Panc1 (cell line): Measurements from ENCODE around the gene CNN3.

Experiments used
- POLR2AphosphoS5 ChIP-seq: IDR thresholded peaks from 2 replicates; pipeline ENCODE4 v1.6.1; 2012; ENCODE audit warnings: mild to moderate bottlenecking, low read depth, low read length, moderate library complexity
- TF ChIP-seq, protein P1 (sequence below): fragments of 450-650 bp; IDR thresholded peaks from 2 replicates; pipeline ENCODE4 v1.5.1; 2017; ENCODE audit warnings: mild to moderate bottlenecking
- TF ChIP-seq, protein P2 (sequence below), 2 experiments: IDR thresholded peaks; 2 replicates each; pipeline ENCODE4 v1.6.1; 2011 to 2012; ENCODE audit warnings: low read depth in 2 of 2, control low read depth in 1 of 2, low read length in 1 of 2, mild to moderate bottlenecking in 1 of 2, moderate library complexity in 1 of 2; ENCODE audit not compliant: insufficient read depth in 1 of 2

DNA sequence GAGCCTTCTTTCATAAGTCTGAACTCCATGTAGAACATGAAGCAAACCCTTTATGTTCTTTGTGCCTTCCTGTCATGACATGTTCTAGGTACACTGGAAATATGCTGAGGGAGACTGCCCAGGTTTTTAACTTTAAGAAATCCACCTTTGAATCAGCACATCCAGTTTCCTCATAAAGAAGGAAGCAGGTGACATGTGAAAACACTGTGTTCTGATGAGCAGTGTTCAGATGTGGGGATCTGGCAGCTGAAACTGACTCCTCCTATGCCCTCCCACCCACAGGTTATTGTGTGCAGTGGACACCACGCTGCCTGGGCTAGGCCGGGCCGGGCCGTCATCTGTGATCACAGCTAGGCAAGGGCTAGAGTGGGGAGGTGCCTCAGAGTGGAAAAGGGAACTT, 51.1 kb downstream of the CNN3 start:
- TF ChIP-seq POLR2AphosphoS5: no peak
- TF ChIP-seq, protein P1, sequence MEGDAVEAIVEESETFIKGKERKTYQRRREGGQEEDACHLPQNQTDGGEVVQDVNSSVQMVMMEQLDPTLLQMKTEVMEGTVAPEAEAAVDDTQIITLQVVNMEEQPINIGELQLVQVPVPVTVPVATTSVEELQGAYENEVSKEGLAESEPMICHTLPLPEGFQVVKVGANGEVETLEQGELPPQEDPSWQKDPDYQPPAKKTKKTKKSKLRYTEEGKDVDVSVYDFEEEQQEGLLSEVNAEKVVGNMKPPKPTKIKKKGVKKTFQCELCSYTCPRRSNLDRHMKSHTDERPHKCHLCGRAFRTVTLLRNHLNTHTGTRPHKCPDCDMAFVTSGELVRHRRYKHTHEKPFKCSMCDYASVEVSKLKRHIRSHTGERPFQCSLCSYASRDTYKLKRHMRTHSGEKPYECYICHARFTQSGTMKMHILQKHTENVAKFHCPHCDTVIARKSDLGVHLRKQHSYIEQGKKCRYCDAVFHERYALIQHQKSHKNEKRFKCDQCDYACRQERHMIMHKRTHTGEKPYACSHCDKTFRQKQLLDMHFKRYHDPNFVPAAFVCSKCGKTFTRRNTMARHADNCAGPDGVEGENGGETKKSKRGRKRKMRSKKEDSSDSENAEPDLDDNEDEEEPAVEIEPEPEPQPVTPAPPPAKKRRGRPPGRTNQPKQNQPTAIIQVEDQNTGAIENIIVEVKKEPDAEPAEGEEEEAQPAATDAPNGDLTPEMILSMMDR: no peak
- TF ChIP-seq, protein P2, sequence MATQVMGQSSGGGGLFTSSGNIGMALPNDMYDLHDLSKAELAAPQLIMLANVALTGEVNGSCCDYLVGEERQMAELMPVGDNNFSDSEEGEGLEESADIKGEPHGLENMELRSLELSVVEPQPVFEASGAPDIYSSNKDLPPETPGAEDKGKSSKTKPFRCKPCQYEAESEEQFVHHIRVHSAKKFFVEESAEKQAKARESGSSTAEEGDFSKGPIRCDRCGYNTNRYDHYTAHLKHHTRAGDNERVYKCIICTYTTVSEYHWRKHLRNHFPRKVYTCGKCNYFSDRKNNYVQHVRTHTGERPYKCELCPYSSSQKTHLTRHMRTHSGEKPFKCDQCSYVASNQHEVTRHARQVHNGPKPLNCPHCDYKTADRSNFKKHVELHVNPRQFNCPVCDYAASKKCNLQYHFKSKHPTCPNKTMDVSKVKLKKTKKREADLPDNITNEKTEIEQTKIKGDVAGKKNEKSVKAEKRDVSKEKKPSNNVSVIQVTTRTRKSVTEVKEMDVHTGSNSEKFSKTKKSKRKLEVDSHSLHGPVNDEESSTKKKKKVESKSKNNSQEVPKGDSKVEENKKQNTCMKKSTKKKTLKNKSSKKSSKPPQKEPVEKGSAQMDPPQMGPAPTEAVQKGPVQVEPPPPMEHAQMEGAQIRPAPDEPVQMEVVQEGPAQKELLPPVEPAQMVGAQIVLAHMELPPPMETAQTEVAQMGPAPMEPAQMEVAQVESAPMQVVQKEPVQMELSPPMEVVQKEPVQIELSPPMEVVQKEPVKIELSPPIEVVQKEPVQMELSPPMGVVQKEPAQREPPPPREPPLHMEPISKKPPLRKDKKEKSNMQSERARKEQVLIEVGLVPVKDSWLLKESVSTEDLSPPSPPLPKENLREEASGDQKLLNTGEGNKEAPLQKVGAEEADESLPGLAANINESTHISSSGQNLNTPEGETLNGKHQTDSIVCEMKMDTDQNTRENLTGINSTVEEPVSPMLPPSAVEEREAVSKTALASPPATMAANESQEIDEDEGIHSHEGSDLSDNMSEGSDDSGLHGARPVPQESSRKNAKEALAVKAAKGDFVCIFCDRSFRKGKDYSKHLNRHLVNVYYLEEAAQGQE (IDR thresholded peaks at IDR 0.05; ENCODE audit: insufficient read depth in 1 of 2, low read depth in 2 of 2, low read length in 1 of 2): no peak
